Measurements from ENCODE around the gene BRSK1. TPM values are rescaled to one million over a fixed set of nuclear protein-coding genes. Genes with fewer than 3 reads are reported as not detected.

The BRSK1 gene
- total and polyA plus RNA-seq, 2 of the 13 experiments (the other 11 are each of a cell fraction or from before 2014, with no cell fraction given): 0.18 to 1.2 TPM

- Histone ChIP-seq H3K36me3 (replicated peaks in 1 of 2; ENCODE audit: control insufficient read depth in 1 of 2, insufficient read depth in 2 of 2, low read length in 2 of 2) (no peaks in the 10 kb centered on the region; a peak in 1 of 5 replicates), H3K27ac (ENCODE audit: extremely low read length, insufficient read depth, low read length) (no peak overlapping the region), H2AFZ (ENCODE audit: low read length) (no peak overlapping the region), H3K4me2 (ENCODE audit: low read depth, low read length) (no peak overlapping the region), H3K27me3 (ENCODE audit: control insufficient read depth in 1 of 2, insufficient read depth in 2 of 2, low read length in 2 of 2) (no peaks in the 10 kb centered on the region; a peak in 1 of 5 replicates), H3K4me3 (replicated peaks in 1 of 3; ENCODE audit: insufficient read depth in 1 of 3, low read depth in 2 of 3, low read length in 3 of 3) (no peak overlapping the region), H3K9ac (ENCODE audit: insufficient read depth, low read depth, low read length) (no peak overlapping the region), H4K20me1 (ENCODE audit: insufficient read depth, low read length) (no peaks in the 10 kb centered on the region), H3K4me1 (ENCODE audit: insufficient read depth, low read length) (peaks cover 9% of the 10 kb centered on the region), H3K79me2 (ENCODE audit: insufficient read depth, low read length) (no peaks in the 10 kb centered on the region), H3K9me3 (ENCODE audit: low read length) (no peaks in the 10 kb centered on the region)
- no peak for TF ChIP-seq ZNF776 (CRISPR knock-in tag; IDR thresholded peaks at IDR 0.05)
- no peak for TF ChIP-seq NAIF1 (CRISPR knock-in tag; IDR thresholded peaks at IDR 0.05; ENCODE audit: borderline replicate concordance)
- TF ChIP-seq ZNF326 (CRISPR knock-in tag; IDR thresholded peaks at IDR 0.05; ENCODE audit: borderline replicate concordance): no peak
- no peak for TF ChIP-seq CHD2 (IDR thresholded peaks at IDR 0.05; ENCODE audit: low read depth, low read length)
- no peak for TF ChIP-seq ZNF333 (CRISPR knock-in tag; IDR thresholded peaks at IDR 0.05; ENCODE audit: borderline replicate concordance)
- no peak for TF ChIP-seq ELF4 (CRISPR knock-in tag; IDR thresholded peaks at IDR 0.05; ENCODE audit: borderline replicate concordance)
- no peak for TF ChIP-seq FLYWCH1 (CRISPR knock-in tag; IDR thresholded peaks at IDR 0.05)
- no peak for TF ChIP-seq CAMTA2 (CRISPR knock-in tag; IDR thresholded peaks at IDR 0.05; ENCODE audit: borderline replicate concordance)
- no peak for TF ChIP-seq ZBTB2 (CRISPR knock-in tag; IDR thresholded peaks at IDR 0.05; ENCODE audit: low read depth)
- no peak for TF ChIP-seq DNMT1 (CRISPR knock-in tag; IDR thresholded peaks at IDR 0.05)
- no peak for TF ChIP-seq FOXC1 (CRISPR knock-in tag; IDR thresholded peaks at IDR 0.05; ENCODE audit: borderline replicate concordance)
- no peak for TF ChIP-seq ZNF790 (CRISPR knock-in tag; IDR thresholded peaks at IDR 0.05; ENCODE audit: borderline replicate concordance)
- TF ChIP-seq ZNF766 (CRISPR knock-in tag; IDR thresholded peaks at IDR 0.05; ENCODE audit: borderline replicate concordance): no peak
- no peak for TF ChIP-seq ZNF513 (CRISPR knock-in tag; conservative IDR thresholded peaks at IDR 0.05)
- TF ChIP-seq ZKSCAN5 (CRISPR knock-in tag; IDR thresholded peaks at IDR 0.05): no peak
- no peak for TF ChIP-seq ZNF670 (CRISPR knock-in tag; IDR thresholded peaks at IDR 0.05; ENCODE audit: borderline replicate concordance)
- no peak for TF ChIP-seq JUNB (CRISPR knock-in tag; IDR thresholded peaks at IDR 0.05; ENCODE audit: borderline replicate concordance)
- TF ChIP-seq NFIB (CRISPR knock-in tag; IDR thresholded peaks at IDR 0.05; ENCODE audit: borderline replicate concordance): no peak
- TF ChIP-seq ZNF317 (CRISPR knock-in tag; IDR thresholded peaks at IDR 0.05): no peak
- in situ Hi-C loops (cut with HindIII; ENCODE audit: extremely low pct_ligation_motif_present, low pct_unique_long_range_greater_than_20kb): no loop called here
- POLR2A ChIA-PET: no interaction called here
- 99% methylated on average over 16 of the region's 16 CpGs for WGBS (ENCODE audit: low lambda C conversion rate)
- FAIRE-seq (no peak), ATAC-seq (no peak), DNase-seq (ENCODE audit: low spot score) (no peak)
- intact Hi-C loops (cut with micrococcal nuclease; ENCODE audit: unreplicated experiment): no loop called here
- BruUV-seq (replicated peaks): no TSS peak
- CTCF ChIA-PET (ENCODE audit: low intra/inter-chr PET ratio, low total read pairs): no interaction called here
These were observed 18.6 kb upstream of the BRSK1 start for GRCh38 chr19:55265173-55265572.
